OCI-LY7 (cell line): ENCODE data around the gene NHP2. TPM values are rescaled to one million over a fixed set of nuclear protein-coding genes. Genes with fewer than 3 reads are reported as not detected.
A peak's percentile ranks its signal among the peaks of the same experiment; 100 is the strongest.

ENCODE experiments used
- BruUV-seq: library from RNA; stranded (reverse); fragments of 400-500 nt; replicated peaks from 2 replicates; lab custom pipeline; 2021; lab: Mats Ljungman, UMichigan
- CTCF ChIA-PET: fragments of 300-600 bp; sonication (Branson Sonifier 250); formaldehyde crosslinking; loops from one replicate; lab custom pipeline; 2022; ENCODE audit warnings: antibody characterized with exemption; ENCODE audit not compliant: unreplicated experiment; lab: Charles Lee
- POLR2A ChIA-PET: fragments of 300-600 bp; sonication (Branson Sonifier 250); formaldehyde crosslinking; loops from one replicate; lab custom pipeline; 2022; ENCODE audit warnings: antibody characterized with exemption; lab: Charles Lee
- DNase-seq: peaks from one replicate; pipeline ENCODE4 v3.0.0-alpha.2; 2015; ENCODE audit warnings: low spot score
- H2AFZ ChIP-seq: fragments of 200-600 bp; sonication (generic), shearing (Covaris generic); 2 replicates; pipeline ENCODE4 v1.6.1; 2014; ENCODE audit warnings: mild to moderate bottlenecking, antibody characterized with exemption, low read length, moderate library complexity
- H3K27ac ChIP-seq: fragments of 200-600 bp; sonication (generic); 2 replicates; pipeline ENCODE4 v1.5.1; 2014; ENCODE audit warnings: mixed run types, low read depth, mild to moderate bottlenecking, moderate library complexity, low read length, inconsistent platforms; ENCODE audit not compliant: poor library complexity, severe bottlenecking
- H3K36me3 ChIP-seq: fragments of 200-600 bp; sonication (generic); 2 replicates; pipeline ENCODE4 v1.6.1; 2014; ENCODE audit warnings: mild to moderate bottlenecking, antibody characterized with exemption, low read length, moderate library complexity, mixed read lengths; ENCODE audit not compliant: insufficient read depth
- H3K4me1 ChIP-seq: fragments of 200-600 bp; sonication (generic); 2 replicates; pipeline ENCODE4 v1.5.1; 2014; ENCODE audit warnings: mild to moderate bottlenecking, low read length; ENCODE audit not compliant: insufficient read depth, poor library complexity, severe bottlenecking
- H3K4me2 ChIP-seq: fragments of 200-600 bp; sonication (generic); 2 replicates; pipeline ENCODE4 v1.6.1; 2014; ENCODE audit warnings: mild to moderate bottlenecking, low read length
- H3K4me3 ChIP-seq: fragments of 200-600 bp; sonication (generic); 2 replicates; pipeline ENCODE4 v1.5.1; 2014; ENCODE audit warnings: mild to moderate bottlenecking, low read depth, low read length; ENCODE audit not compliant: poor library complexity, severe bottlenecking
- H3K79me2 ChIP-seq: fragments of 200-600 bp; sonication (generic); 2 replicates; pipeline ENCODE4 v1.6.1; 2016; ENCODE audit warnings: low read depth, mild to moderate bottlenecking, low read length, moderate library complexity, mixed read lengths; ENCODE audit not compliant: insufficient read depth
- H3K9me2 ChIP-seq: fragments of 200-600 bp; sonication (generic); 2 replicates; pipeline ENCODE4 v1.6.1; 2016; ENCODE audit warnings: mild to moderate bottlenecking, low read length, mixed read lengths; ENCODE audit not compliant: insufficient read depth
- H3K9me3 ChIP-seq: fragments of 200-600 bp; sonication (generic); 2 replicates; pipeline ENCODE4 v1.6.1; 2014; ENCODE audit warnings: mild to moderate bottlenecking, mixed run types, low read length, mixed read lengths
- H4K20me1 ChIP-seq: fragments of 200-600 bp; sonication (generic); 2 replicates; pipeline ENCODE4 v1.6.1; 2014; ENCODE audit warnings: mild to moderate bottlenecking, antibody characterized with exemption, low read length, moderate library complexity, mixed read lengths; ENCODE audit not compliant: insufficient read depth
- CTCF ChIP-seq: fragments of 200-600 bp; sonication (generic); conservative IDR thresholded peaks from 2 replicates; pipeline ENCODE4 v1.5.1; 2014; ENCODE audit warnings: mild to moderate bottlenecking, antibody characterized with exemption, low read length, moderate library complexity, mixed read lengths
- EZH2phosphoT487 ChIP-seq: fragments of 200-600 bp; sonication (generic); IDR thresholded peaks from 2 replicates; pipeline ENCODE4 v1.6.1; 2018; ENCODE audit warnings: low read depth, borderline replicate concordance, mild to moderate bottlenecking, mixed run types, antibody characterized with exemption, low read length, moderate library complexity, mixed read lengths
- intact Hi-C: fragments of 100-400 bp; cut with micrococcal nuclease; formaldehyde crosslinking; loops from one replicate; pipeline ENCODE4 v1.10.0; 2022; ENCODE audit not compliant: unreplicated experiment
- total RNA-seq, 2 experiments: library from RNA; depleted of rRNA in 1 of 2; stranded (reverse); fragments of >200 nt in 1 of 2; shearing (Covaris generic) in 1 of 2; gene quantifications; 2 replicates each; pipeline ENCODE4 v1.2.3, GENCODE V29; 2014 to 2022

Gene NHP2
- total RNA-seq, 2 experiments from 2014 or later: 216 to 309 TPM

- CTCF ChIA-PET: interaction anchor here (0.5 kb wide), 1 partner anchor 118 kb away, joined by 4 read pairs; no protein-coding TSS in a partner anchor
- H3K27ac ChIP-seq: peak overlapping the region; percentile 90
- H3K79me2 ChIP-seq: peaks cover 53% of the 10 kb centered on the region
- POLR2A ChIA-PET: interaction anchor here (0.6 to 1.1 kb wide), 2 partner anchors 15 to 42 kb away, joined by 3 to 4 read pairs; no protein-coding TSS in a partner anchor
- H3K4me2 ChIP-seq: peak overlapping the region; percentile 92
- no TSS peak for BruUV-seq
- H3K4me3 ChIP-seq: peak overlapping the region; percentile 95
- H3K9me2 ChIP-seq: no peaks in the 10 kb centered on the region
- no peak for TF ChIP-seq EZH2phosphoT487
- no peak for TF ChIP-seq CTCF
- intact Hi-C loops: loop anchor here (1.0 to 10.0 kb wide), 4 partner anchors 17 to 1691 kb away; partner anchors contain the start of genes DOK3, MGAT4B and RMND5B
- peaks cover 49% of the 10 kb centered on the region for H3K4me1 ChIP-seq
- H3K9me3 ChIP-seq: no peaks in the 10 kb centered on the region; the same call in 1 of the 2 replicates
- H4K20me1 ChIP-seq: no peaks in the 10 kb centered on the region
- peak; percentile 45 for DNase-seq
- peaks cover 16% of the 10 kb centered on the region for H3K36me3 ChIP-seq
- H2AFZ ChIP-seq: 0 out of 2 replicates have a peak overlapping the region, but pooled peaks have one; percentile 12
Measured at GRCh38 chr5:178113841-178114324, 39.8 kb downstream of the NHP2 start.

- Histone ChIP-seq H2AFZ (peak within 1 kb of the TSS; percentile 66; the same call in 1 of the 2 replicates), H4K20me1 (no peaks in the 10 kb centered on the region), H3K9me3 (no peaks in the 10 kb centered on the region; the same call in 1 of the 2 replicates), H3K4me3 (peak within 1 kb of the TSS; percentile 95), H3K27ac (peak within 1 kb of the TSS; percentile 90), H3K9me2 (no peaks in the 10 kb centered on the region), H3K4me2 (peak within 1 kb of the TSS; percentile 92), H3K79me2 (peaks cover 51% of the 10 kb centered on the region), H3K36me3 (peaks cover 16% of the 10 kb centered on the region), H3K4me1 (peaks cover 49% of the 10 kb centered on the region)
- intact Hi-C loops: loop anchor here (1.0 to 10.0 kb wide), 3 partner anchors 37 to 1692 kb away; partner anchors contain the start of genes DOK3 and MGAT4B
- ChIA-PET POLR2A (interaction anchor here (1.1 kb wide), 1 partner anchor 16 kb away, joined by 4 read pairs; no protein-coding TSS in a partner anchor), CTCF (no interaction called here)
- DNase-seq: peak; percentile 93
- TF ChIP-seq EZH2phosphoT487 (no peak), CTCF (peak; percentile 57)
- no TSS peak for BruUV-seq
Measured at GRCh38 chr5:178113141-178113787, 40.4 kb downstream of the NHP2 start, which contains the start of gene N4BP3. TSS of gene N4BP3 (plus strand) at chr5:178113532. CDS start at chr5:178119584, 6,052 bp downstream.
